SK-N-SH treated with all-trans-retinoic acid at 6 μM for 48 hours (cell line): Measurements from ENCODE around the gene ABCA9.
"Not testable (repeated sequence)": the region's sequence is repeated elsewhere in the genome, so short reads cannot be mapped to it uniquely, and the experiment has no call there.

Experiments used
- CREB5 ChIP-seq: fragments of 250-450 bp; sonication (Bioruptor Pico); IDR thresholded peaks from 2 replicates; pipeline ENCODE4 v1.5.1; 2020; ENCODE audit warnings: low read depth, mild to moderate bottlenecking, moderate library complexity
- CSRNP3 ChIP-seq: fragments of 250-450 bp; sonication (Bioruptor Pico); IDR thresholded peaks from 2 replicates; pipeline ENCODE4 v1.5.1; 2021; ENCODE audit warnings: mild to moderate bottlenecking, moderate library complexity
- ISL1 ChIP-seq: fragments of 250-450 bp; sonication (Bioruptor Pico); IDR thresholded peaks from 2 replicates; pipeline ENCODE4 v2.1.2; 2022; ENCODE audit warnings: mild to moderate bottlenecking, moderate library complexity
- POU6F1 ChIP-seq: fragments of 250-450 bp; sonication (Bioruptor Pico); IDR thresholded peaks from 2 replicates; pipeline ENCODE4 v1.8.0; 2021; ENCODE audit warnings: low read depth, mild to moderate bottlenecking, moderate library complexity, borderline replicate concordance
- PPARA ChIP-seq: fragments of 250-450 bp; sonication (Bioruptor Pico); IDR thresholded peaks from 2 replicates; pipeline ENCODE4 v1.5.0; 2020; ENCODE audit warnings: mild to moderate bottlenecking, borderline replicate concordance
- SNAI2 ChIP-seq: fragments of 250-450 bp; sonication (Bioruptor Pico); IDR thresholded peaks from 2 replicates; pipeline ENCODE4 v1.5.0; 2020; ENCODE audit warnings: mild to moderate bottlenecking, moderate library complexity
- TSHZ2 ChIP-seq: fragments of 250-450 bp; sonication (Bioruptor Pico); IDR thresholded peaks from 2 replicates; pipeline ENCODE4 v1.5.0; 2020; ENCODE audit warnings: mild to moderate bottlenecking, moderate library complexity

- TF ChIP-seq CREB5 (CRISPR knock-in tag); TSHZ2; POU6F1 (CRISPR knock-in tag); CSRNP3; ISL1 (CRISPR knock-in tag); SNAI2 (CRISPR knock-in tag); PPARA: not testable (repeated sequence)
These were observed 9.9 kb upstream of the ABCA9 start for GRCh38 chr17:69070378-69071232.
